H1 (cell line): ENCODE measurements around the gene WIPF1. TPM values are rescaled to one million over a fixed set of nuclear protein-coding genes. Genes with fewer than 3 reads are reported as not detected.

Experiments used
- CTCF ChIA-PET: fragments of 300-600 bp; sonication (Branson Sonifier 250); formaldehyde crosslinking; loops from one replicate; lab custom pipeline; 2021; ENCODE audit not compliant: partially characterized antibody; lab: Charles Lee
- POLR2A ChIA-PET: fragments of 300-600 bp; sonication (Branson Sonifier 250); formaldehyde crosslinking; loops from one replicate; lab custom pipeline; 2021; ENCODE audit warnings: inconsistent platforms; ENCODE audit not compliant: partially characterized antibody; lab: Charles Lee
- DNase-seq, 2 experiments: peaks; one replicate each; pipeline versions ENCODE4 v3.0.0 to v3.0.0-alpha.2; 2010 to 2022; ENCODE audit warnings: low spot score in 2 of 2, low read depth in 1 of 2, mixed read lengths in 1 of 2
- FAIRE-seq: peaks from 2 replicates; lab custom pipeline; 2011; peaks lifted over from hg19 to GRCh38; lab: Jason Lieb, UNC
- H2AFZ ChIP-seq: 2 replicates; pipeline ENCODE4 v1.8.1; 2012; ENCODE audit warnings: low read length, inconsistent platforms
- H2AK5ac ChIP-seq: 2 replicates; pipeline ENCODE4 v1.6.1; 2013; ENCODE audit warnings: low read depth, low read length
- H2BK120ac ChIP-seq: replicated peaks from 2 replicates; pipeline ENCODE3; 2013; ENCODE audit warnings: low read depth, low read length, inconsistent platforms
- H2BK12ac ChIP-seq: 2 replicates; pipeline ENCODE4 v1.6.1; 2013; ENCODE audit warnings: low read depth, low read length
- H2BK15ac ChIP-seq: 2 replicates; pipeline ENCODE4 v1.6.1; 2013; ENCODE audit warnings: low read length
- H2BK20ac ChIP-seq: 2 replicates; pipeline ENCODE4 v1.6.1; 2013; ENCODE audit warnings: low read length
- H2BK5ac ChIP-seq: 2 replicates; pipeline ENCODE4 v1.6.1; 2013; ENCODE audit warnings: low read depth, low read length
- H3K14ac ChIP-seq: 2 replicates; pipeline ENCODE4 v1.6.1; 2013; ENCODE audit warnings: inconsistent platforms; ENCODE audit not compliant: insufficient read length
- H3K18ac ChIP-seq: 2 replicates; pipeline ENCODE4 v1.6.1; 2013; ENCODE audit warnings: low read length; ENCODE audit errors: extremely low read depth
- H3K23ac ChIP-seq: 2 replicates; pipeline ENCODE4 v1.6.1; 2013; ENCODE audit warnings: inconsistent platforms; ENCODE audit not compliant: insufficient read length
- H3K23me2 ChIP-seq: 2 replicates; pipeline ENCODE4 v1.6.1; 2013; ENCODE audit warnings: low read depth, low read length
- H3K27ac ChIP-seq: 2 replicates; pipeline ENCODE4 v1.6.1; 2011; ENCODE audit warnings: low read depth, low read length, inconsistent platforms
- H3K27me3 ChIP-seq, 4 experiments: replicated peaks in 1 of 4; 1 replicate in 1 of 4; 2 replicates in 3 of 4; pipeline versions ENCODE4 v1.6.1 to v1.8.1; 2011 to 2013; ENCODE audit warnings: low read length in 3 of 4, mild to moderate bottlenecking in 3 of 4, inconsistent platforms in 2 of 4, mixed read lengths in 2 of 4, moderate library complexity in 1 of 4; ENCODE audit not compliant: control insufficient read depth in 3 of 4, insufficient read depth in 3 of 4; ENCODE audit errors: extremely low read depth in 1 of 4
- H3K36me3 ChIP-seq, 4 experiments: 2 replicates each; pipeline versions ENCODE4 v1.6.1 to v1.8.1; 2011 to 2013; ENCODE audit warnings: mild to moderate bottlenecking in 4 of 4, low read length in 3 of 4, moderate library complexity in 2 of 4, control low read depth in 1 of 4, inconsistent platforms in 1 of 4; ENCODE audit not compliant: insufficient read depth in 4 of 4, control insufficient read depth in 2 of 4
- H3K4ac ChIP-seq: replicated peaks from 2 replicates; pipeline ENCODE3; 2013; ENCODE audit warnings: low read length, low read depth, mixed read lengths, inconsistent platforms; ENCODE audit not compliant: insufficient read length
- H3K4me1 ChIP-seq, 4 experiments: replicated peaks in 1 of 4; 1 replicate in 1 of 4; 2 replicates in 3 of 4; pipeline versions ENCODE4 v1.6.1 to v1.8.1; 2011 to 2013; ENCODE audit warnings: low read length in 3 of 4, inconsistent platforms in 2 of 4, mixed read lengths in 1 of 4; ENCODE audit not compliant: insufficient read depth in 4 of 4, control insufficient read depth in 3 of 4
- H3K4me2 ChIP-seq, 2 experiments: 2 replicates each; pipeline versions ENCODE4 v1.6.1 to v1.8.1; 2011 to 2013; ENCODE audit warnings: low read depth in 2 of 2, low read length in 2 of 2, control low read depth in 1 of 2, inconsistent platforms in 1 of 2, mild to moderate bottlenecking in 1 of 2; ENCODE audit not compliant: insufficient read depth in 1 of 2
- H3K4me3 ChIP-seq, 4 experiments: fragments of 200-600, 300-600 bp in 1 of 4; sonication (generic), shearing (Covaris generic), sonication (Bioruptor Twin) in 1 of 4; 2 replicates each; pipeline versions ENCODE4 v1.5.1 to v1.8.1; 2011 to 2016; ENCODE audit warnings: low read length in 4 of 4, low read depth in 3 of 4, control low read depth in 2 of 4, inconsistent platforms in 2 of 4, mild to moderate bottlenecking in 2 of 4, mixed read lengths in 1 of 4, moderate library complexity in 1 of 4; ENCODE audit not compliant: insufficient read depth in 2 of 4; ENCODE audit errors: extremely low read depth in 1 of 4
- H3K56ac ChIP-seq: replicated peaks from 2 replicates; pipeline ENCODE3; 2013; ENCODE audit warnings: low read depth, mild to moderate bottlenecking, mixed read lengths, low read length, inconsistent platforms; ENCODE audit not compliant: insufficient read length
- H3K79me1 ChIP-seq: 2 replicates; pipeline ENCODE4 v1.6.1; 2013; ENCODE audit warnings: low read depth, low read length, control low read depth
- H3K79me2 ChIP-seq, 2 experiments: 2 replicates each; pipeline versions ENCODE4 v1.6.1 to v1.8.1; 2012 to 2013; ENCODE audit warnings: low read length in 2 of 2, mild to moderate bottlenecking in 2 of 2, inconsistent platforms in 1 of 2; ENCODE audit not compliant: insufficient read depth in 2 of 2, control insufficient read depth in 1 of 2
- H3K9ac ChIP-seq, 4 experiments: replicated peaks in 1 of 4; 1 replicate in 1 of 4; 2 replicates in 3 of 4; pipeline versions ENCODE4 v1.6.1 to v1.8.1; 2011 to 2013; ENCODE audit warnings: low read depth in 3 of 4, low read length in 3 of 4, control low read depth in 2 of 4, mild to moderate bottlenecking in 2 of 4, moderate library complexity in 2 of 4, inconsistent platforms in 1 of 4; ENCODE audit errors: extremely low read depth in 1 of 4
- H3K9me3 ChIP-seq, 2 experiments: 2 replicates each; pipeline versions ENCODE4 v1.6.1 to v1.8.1; 2012 to 2013; ENCODE audit warnings: mild to moderate bottlenecking in 2 of 2, moderate library complexity in 2 of 2, control low read depth in 1 of 2, inconsistent platforms in 1 of 2, low read depth in 1 of 2, low read length in 1 of 2, mixed read lengths in 1 of 2; ENCODE audit not compliant: insufficient read depth in 2 of 2
- H4K20me1 ChIP-seq, 2 experiments: replicated peaks in 1 of 2; 2 replicates each; pipeline versions ENCODE3 to v1.8.1; 2011 to 2013; ENCODE audit warnings: inconsistent platforms in 2 of 2, low read length in 2 of 2, mild to moderate bottlenecking in 1 of 2; ENCODE audit not compliant: insufficient read depth in 2 of 2, control insufficient read depth in 1 of 2
- H4K5ac ChIP-seq: 2 replicates; pipeline ENCODE4 v1.6.1; 2013; ENCODE audit warnings: low read length, low read depth, mixed read lengths, inconsistent platforms; ENCODE audit not compliant: insufficient read length
- H4K8ac ChIP-seq: 2 replicates; pipeline ENCODE4 v1.8.0; 2013; ENCODE audit warnings: mild to moderate bottlenecking, moderate library complexity, low read length, inconsistent platforms; ENCODE audit not compliant: insufficient read depth; ENCODE audit errors: extremely low read depth
- H4K91ac ChIP-seq: replicated peaks from 2 replicates; pipeline ENCODE3; 2013; ENCODE audit warnings: low read length, mixed read lengths, inconsistent platforms; ENCODE audit not compliant: insufficient read length
- ASH2L ChIP-seq: fragments of 200-600, 300-600 bp; sonication (generic); IDR thresholded peaks from one replicate; pipeline ENCODE4 v1.7.1; 2017; ENCODE audit warnings: low read length
- ATF3 ChIP-seq: IDR thresholded peaks from 2 replicates; pipeline ENCODE4 v1.6.1; 2011; ENCODE audit warnings: low read depth, mild to moderate bottlenecking, low read length; ENCODE audit not compliant: insufficient read depth
- JUND ChIP-seq: IDR thresholded peaks from 2 replicates; pipeline ENCODE4 v1.6.1; 2011; ENCODE audit warnings: mild to moderate bottlenecking, improper control_type of control experiment, low read length
- SIX5 ChIP-seq: IDR thresholded peaks from 2 replicates; pipeline ENCODE4 v1.6.1; 2011; ENCODE audit warnings: mild to moderate bottlenecking, low read depth, low read length
- SP2 ChIP-seq: IDR thresholded peaks from 2 replicates; pipeline ENCODE4 v1.6.1; 2012; ENCODE audit warnings: mild to moderate bottlenecking, low read length, inconsistent platforms
- SP4 ChIP-seq: IDR thresholded peaks from 2 replicates; pipeline ENCODE4 v1.6.1; 2012; ENCODE audit warnings: low read length, inconsistent platforms
- TEAD4 ChIP-seq: IDR thresholded peaks from 2 replicates; pipeline ENCODE4 v1.6.1; 2012; ENCODE audit warnings: low read depth, low read length, inconsistent platforms, mixed read lengths
- YY1 ChIP-seq: IDR thresholded peaks from 2 replicates; pipeline ENCODE4 v1.6.1; 2011; ENCODE audit warnings: low read depth, mild to moderate bottlenecking, low read length
- WGBS, 2 experiments: shearing (Covaris generic) in 1 of 2; methylation state at CpG; one replicate each; pipeline versions ENCODE4 v1.1.6 to v1.1.7; 2013 to 2015; ENCODE audit warnings: low lambda C conversion rate in 2 of 2, mixed read lengths in 2 of 2, inconsistent platforms in 1 of 2, low coverage in 1 of 2, missing lambda C conversion rate in 1 of 2; ENCODE audit not compliant: insufficient replicate concordance in 2 of 2, insufficient coverage in 1 of 2, insufficient read length in 1 of 2; ENCODE audit errors: extremely low coverage in 1 of 2, missing lambda C conversion rate in 1 of 2; 5-methylcytosine and 5-hydroxymethylcytosine counted together
- polyA plus RNA-seq, 7 experiments: library from polyadenylated mRNA; depleted of rRNA in 3 of 7; stranded (reverse) in 5 of 7; unstranded in 2 of 7; fragments of >200 nt in 5 of 7; fragments of 200-250 nt in 2 of 7; gene quantifications; 1 replicate in 5 of 7; 2 replicates in 1 of 7; 4 replicates in 1 of 7; pipeline versions ENCODE4 v1.2.1 to v1.2.3, GENCODE V29; 2011 to 2013; ENCODE audit warnings: missing spikeins in 2 of 7, mixed read lengths in 2 of 7
- total RNA-seq: library from RNA; stranded (reverse); fragmentation: NEBNext Ultra II Directional; extraction: Animal tissue kit (Norgen Biotek cat#: 25700); gene quantifications from 2 replicates; pipeline ENCODE4 v1.2.1, GENCODE V29; 2021

WIPF1 gene
- total and polyA plus RNA-seq, 2 of the 8 experiments (the other 6 are each of a cell fraction or from before 2014, with no cell fraction given), result 4.7 to 5.2 TPM

GRCh38 chr2:174575124-174575776 lies 22.4 kb downstream of the WIPF1 start:
- no peak overlapping the region for H3K23ac ChIP-seq
- CTCF ChIA-PET, result interaction anchor here (0.6 to 2.1 kb wide), 4 partner anchors 18 to 165 kb away, joined by 3 to 7 read pairs (median 4); no protein-coding TSS in a partner anchor
- H4K5ac ChIP-seq, result no peak overlapping the region
- no peaks in the 10 kb centered on the region for H3K23me2 ChIP-seq
- H3K36me3 ChIP-seq, result no peaks in the 10 kb centered on the region; a peak in 1 of 8 replicates
- H2BK15ac ChIP-seq, result no peak overlapping the region
- H3K27ac ChIP-seq, result no peak overlapping the region
- no peaks in the 10 kb centered on the region for H3K27me3 ChIP-seq
- no peak overlapping the region for H2BK5ac ChIP-seq
- no peak overlapping the region for H3K9ac ChIP-seq
- H3K14ac ChIP-seq, result no peak overlapping the region
- H3K18ac ChIP-seq, result no peak overlapping the region
- H3K4ac ChIP-seq, result no peak overlapping the region
- H4K20me1 ChIP-seq, result no peaks in the 10 kb centered on the region
- H2AK5ac ChIP-seq, result no peak overlapping the region
- no peak for FAIRE-seq
- H2BK120ac ChIP-seq, result no peak overlapping the region
- no peaks in the 10 kb centered on the region for H3K4me1 ChIP-seq
- H3K4me3 ChIP-seq, result no peak overlapping the region
- H3K56ac ChIP-seq, result no peak overlapping the region
- no peaks in the 10 kb centered on the region for H3K79me1 ChIP-seq
- no peak overlapping the region for H2BK12ac ChIP-seq
- no peaks in the 10 kb centered on the region for H3K79me2 ChIP-seq
- no peak overlapping the region for H2BK20ac ChIP-seq
- no peak for DNase-seq
- H2AFZ ChIP-seq, result no peak overlapping the region
- WGBS, 2 experiments, result 80% methylated on average over 10 of the region's 16 CpGs; no CpG with 5 or more reads in 1 of the 2 experiments
- no peak overlapping the region for H4K91ac ChIP-seq
- 0 out of 2 replicates have a peak overlapping the region, but pooled peaks have one; percentile 47 for H4K8ac ChIP-seq
- H3K9me3 ChIP-seq, result no peaks in the 10 kb centered on the region
- POLR2A ChIA-PET, result no interaction called here
- H3K4me2 ChIP-seq, result no peak overlapping the region
- TF ChIP-seq SP4 (no peak), SP2 (no peak), ASH2L (no peak), TEAD4 (no peak), YY1 (no peak), JUND (no peak), ATF3 (no peak), SIX5 (no peak)
